OCI-LY7 (cell line): ENCODE results near the gene C5orf24. TPM values are rescaled to one million over a fixed set of nuclear protein-coding genes. Genes with fewer than 3 reads are reported as not detected.

Experiments
- BruUV-seq: library from RNA; stranded (reverse); fragments of 400-500 nt; replicated peaks from 2 replicates; lab custom pipeline; 2021; lab: Mats Ljungman, UMichigan
- CTCF ChIA-PET: fragments of 300-600 bp; sonication (Branson Sonifier 250); formaldehyde crosslinking; loops from one replicate; lab custom pipeline; 2022; ENCODE audit warnings: antibody characterized with exemption; ENCODE audit not compliant: unreplicated experiment; lab: Charles Lee
- POLR2A ChIA-PET: fragments of 300-600 bp; sonication (Branson Sonifier 250); formaldehyde crosslinking; loops from one replicate; lab custom pipeline; 2022; ENCODE audit warnings: antibody characterized with exemption; lab: Charles Lee
- DNase-seq: peaks from one replicate; pipeline ENCODE4 v3.0.0-alpha.2; 2015; ENCODE audit warnings: low spot score
- H2AFZ ChIP-seq: fragments of 200-600 bp; sonication (generic), shearing (Covaris generic); 2 replicates; pipeline ENCODE4 v1.6.1; 2014; ENCODE audit warnings: mild to moderate bottlenecking, antibody characterized with exemption, low read length, moderate library complexity
- H3K27ac ChIP-seq: fragments of 200-600 bp; sonication (generic); 2 replicates; pipeline ENCODE4 v1.5.1; 2014; ENCODE audit warnings: mixed run types, low read depth, mild to moderate bottlenecking, moderate library complexity, low read length, inconsistent platforms; ENCODE audit not compliant: poor library complexity, severe bottlenecking
- H3K36me3 ChIP-seq: fragments of 200-600 bp; sonication (generic); 2 replicates; pipeline ENCODE4 v1.6.1; 2014; ENCODE audit warnings: mild to moderate bottlenecking, antibody characterized with exemption, low read length, moderate library complexity, mixed read lengths; ENCODE audit not compliant: insufficient read depth
- H3K4me1 ChIP-seq: fragments of 200-600 bp; sonication (generic); 2 replicates; pipeline ENCODE4 v1.5.1; 2014; ENCODE audit warnings: mild to moderate bottlenecking, low read length; ENCODE audit not compliant: insufficient read depth, poor library complexity, severe bottlenecking
- H3K4me2 ChIP-seq: fragments of 200-600 bp; sonication (generic); 2 replicates; pipeline ENCODE4 v1.6.1; 2014; ENCODE audit warnings: mild to moderate bottlenecking, low read length
- H3K4me3 ChIP-seq: fragments of 200-600 bp; sonication (generic); 2 replicates; pipeline ENCODE4 v1.5.1; 2014; ENCODE audit warnings: mild to moderate bottlenecking, low read depth, low read length; ENCODE audit not compliant: poor library complexity, severe bottlenecking
- H3K79me2 ChIP-seq: fragments of 200-600 bp; sonication (generic); 2 replicates; pipeline ENCODE4 v1.6.1; 2016; ENCODE audit warnings: low read depth, mild to moderate bottlenecking, low read length, moderate library complexity, mixed read lengths; ENCODE audit not compliant: insufficient read depth
- H3K9me2 ChIP-seq: fragments of 200-600 bp; sonication (generic); 2 replicates; pipeline ENCODE4 v1.6.1; 2016; ENCODE audit warnings: mild to moderate bottlenecking, low read length, mixed read lengths; ENCODE audit not compliant: insufficient read depth
- H3K9me3 ChIP-seq: fragments of 200-600 bp; sonication (generic); 2 replicates; pipeline ENCODE4 v1.6.1; 2014; ENCODE audit warnings: mild to moderate bottlenecking, mixed run types, low read length, mixed read lengths
- H4K20me1 ChIP-seq: fragments of 200-600 bp; sonication (generic); 2 replicates; pipeline ENCODE4 v1.6.1; 2014; ENCODE audit warnings: mild to moderate bottlenecking, antibody characterized with exemption, low read length, moderate library complexity, mixed read lengths; ENCODE audit not compliant: insufficient read depth
- EZH2phosphoT487 ChIP-seq: fragments of 200-600 bp; sonication (generic); IDR thresholded peaks from 2 replicates; pipeline ENCODE4 v1.6.1; 2018; ENCODE audit warnings: low read depth, borderline replicate concordance, mild to moderate bottlenecking, mixed run types, antibody characterized with exemption, low read length, moderate library complexity, mixed read lengths
- intact Hi-C: fragments of 100-400 bp; cut with micrococcal nuclease; formaldehyde crosslinking; loops from one replicate; pipeline ENCODE4 v1.10.0; 2022; ENCODE audit not compliant: unreplicated experiment
- total RNA-seq, 2 experiments: library from RNA; depleted of rRNA in 1 of 2; stranded (reverse); fragments of >200 nt in 1 of 2; shearing (Covaris generic) in 1 of 2; gene quantifications; 2 replicates each; pipeline ENCODE4 v1.2.3, GENCODE V29; 2014 to 2022
- TF ChIP-seq, protein P1 (sequence below): fragments of 200-600 bp; sonication (generic); conservative IDR thresholded peaks from 2 replicates; pipeline ENCODE4 v1.5.1; 2014; ENCODE audit warnings: mild to moderate bottlenecking, antibody characterized with exemption, low read length, moderate library complexity, mixed read lengths

C5orf24 gene
- total RNA-seq, 2 experiments from 2014 or later = 33.8 to 36.7 TPM

DNA sequence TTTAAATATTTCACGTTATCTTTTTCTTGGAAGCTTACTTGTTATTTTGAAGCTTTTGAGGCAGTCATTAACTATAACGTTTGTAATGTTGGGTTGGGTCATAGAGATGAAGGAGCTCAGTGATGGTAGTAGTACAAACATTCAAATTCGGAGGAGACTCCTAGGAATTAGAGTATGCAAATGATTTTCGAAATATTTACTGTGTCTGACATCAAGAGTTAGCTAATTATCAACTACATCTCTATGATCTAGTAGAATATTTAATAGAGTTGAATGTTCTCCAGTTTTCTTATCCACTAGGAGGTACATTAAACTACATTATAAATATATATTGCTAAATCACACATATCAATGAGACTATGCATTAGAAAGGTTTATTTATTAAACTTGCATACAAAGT is 28.8 kb upstream of the C5orf24 start:
- no peak for TF ChIP-seq EZH2phosphoT487
- TF ChIP-seq, protein P1, sequence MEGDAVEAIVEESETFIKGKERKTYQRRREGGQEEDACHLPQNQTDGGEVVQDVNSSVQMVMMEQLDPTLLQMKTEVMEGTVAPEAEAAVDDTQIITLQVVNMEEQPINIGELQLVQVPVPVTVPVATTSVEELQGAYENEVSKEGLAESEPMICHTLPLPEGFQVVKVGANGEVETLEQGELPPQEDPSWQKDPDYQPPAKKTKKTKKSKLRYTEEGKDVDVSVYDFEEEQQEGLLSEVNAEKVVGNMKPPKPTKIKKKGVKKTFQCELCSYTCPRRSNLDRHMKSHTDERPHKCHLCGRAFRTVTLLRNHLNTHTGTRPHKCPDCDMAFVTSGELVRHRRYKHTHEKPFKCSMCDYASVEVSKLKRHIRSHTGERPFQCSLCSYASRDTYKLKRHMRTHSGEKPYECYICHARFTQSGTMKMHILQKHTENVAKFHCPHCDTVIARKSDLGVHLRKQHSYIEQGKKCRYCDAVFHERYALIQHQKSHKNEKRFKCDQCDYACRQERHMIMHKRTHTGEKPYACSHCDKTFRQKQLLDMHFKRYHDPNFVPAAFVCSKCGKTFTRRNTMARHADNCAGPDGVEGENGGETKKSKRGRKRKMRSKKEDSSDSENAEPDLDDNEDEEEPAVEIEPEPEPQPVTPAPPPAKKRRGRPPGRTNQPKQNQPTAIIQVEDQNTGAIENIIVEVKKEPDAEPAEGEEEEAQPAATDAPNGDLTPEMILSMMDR = no peak
- intact Hi-C loops = no loop called here
- BruUV-seq = TSS peak; percentile 12
- Histone ChIP-seq H3K9me2 (no peaks in the 10 kb centered on the region), H3K36me3 (peaks cover 92% of the 10 kb centered on the region), H2AFZ (no peak overlapping the region), H3K27ac (no peak overlapping the region), H3K9me3 (no peaks in the 10 kb centered on the region), H3K4me3 (no peak overlapping the region), H4K20me1 (no peaks in the 10 kb centered on the region), H3K4me1 (peaks cover 29% of the 10 kb centered on the region), H3K79me2 (peaks cover 8% of the 10 kb centered on the region; the same call in 1 of the 2 replicates), H3K4me2 (no peak overlapping the region)
- ChIA-PET POLR2A (interaction anchor here (0.6 to 1.4 kb wide), 7 partner anchors 9 to 382 kb away, joined by 3 to 5 read pairs (median 3); no protein-coding TSS in a partner anchor), CTCF (no interaction called here)
- no peak for DNase-seq

DNA sequence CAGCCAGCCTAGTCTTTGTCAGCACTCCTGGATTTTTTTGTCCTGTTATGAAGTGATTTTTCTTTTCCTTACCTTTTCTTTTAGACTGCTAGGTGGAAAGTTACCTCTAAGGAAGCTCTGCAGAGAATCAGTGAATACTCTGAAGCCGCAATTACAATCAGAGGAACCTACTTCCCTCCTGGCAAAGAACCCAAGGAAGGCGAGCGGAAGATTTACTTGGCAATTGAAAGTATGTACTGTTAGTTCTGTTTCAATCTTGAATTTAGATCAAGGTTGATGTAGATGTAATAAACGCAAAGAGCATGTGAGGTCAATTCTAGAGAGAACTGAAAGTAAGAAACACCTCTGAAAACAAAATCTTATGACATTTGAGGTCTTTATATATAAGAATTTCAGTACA is 27.0 kb upstream of the C5orf24 start:
- intact Hi-C loops = no loop called here
- POLR2A ChIA-PET = no interaction called here
- H2AFZ ChIP-seq = no peak overlapping the region
- peaks cover 91% of the 10 kb centered on the region for H3K36me3 ChIP-seq
- no peaks in the 10 kb centered on the region for H4K20me1 ChIP-seq
- no peak for DNase-seq
- no peak overlapping the region for H3K4me2 ChIP-seq
- H3K79me2 ChIP-seq = peaks cover 8% of the 10 kb centered on the region; the same call in 1 of the 2 replicates
- H3K9me3 ChIP-seq = no peaks in the 10 kb centered on the region
- CTCF ChIA-PET = no interaction called here
- peaks cover 12% of the 10 kb centered on the region for H3K4me1 ChIP-seq
- no peaks in the 10 kb centered on the region for H3K9me2 ChIP-seq
- no peak overlapping the region for H3K4me3 ChIP-seq
- H3K27ac ChIP-seq = peak overlapping the region; percentile 18
- TF ChIP-seq, protein P1 = no peak
- no peak for TF ChIP-seq EZH2phosphoT487
- no TSS peak for BruUV-seq

DNA sequence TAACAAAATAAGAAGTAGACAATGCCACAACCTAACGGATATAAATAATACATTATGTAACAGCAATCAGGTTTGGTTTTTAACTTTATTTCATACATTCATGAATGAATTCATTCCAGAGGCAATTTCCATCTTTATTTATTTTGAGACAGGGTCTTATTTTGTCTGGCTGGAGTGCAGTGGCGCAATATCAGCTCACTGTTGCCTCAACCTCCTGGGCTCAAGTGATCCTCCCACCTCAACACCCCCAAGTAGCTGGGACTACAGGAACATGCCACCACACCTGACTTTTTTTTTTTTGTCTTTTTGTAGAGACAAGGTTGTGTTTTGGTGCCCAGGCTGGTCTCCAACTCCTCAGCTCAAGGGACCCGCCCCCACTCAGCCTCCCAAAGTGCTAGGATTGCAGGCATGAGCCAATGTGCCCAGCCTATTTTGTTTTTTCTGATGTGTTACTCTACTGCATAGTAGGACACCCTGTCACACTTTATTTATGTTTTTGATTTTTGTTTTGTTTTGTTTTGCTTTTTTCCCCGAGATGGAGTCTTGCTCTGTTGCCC is 26.3 kb upstream of the C5orf24 start:
- Histone ChIP-seq H4K20me1 (no peaks in the 10 kb centered on the region), H3K9me2 (no peaks in the 10 kb centered on the region), H3K4me2 (no peak overlapping the region), H3K79me2 (peaks cover 3% of the 10 kb centered on the region; the same call in 1 of the 2 replicates), H3K9me3 (no peaks in the 10 kb centered on the region), H2AFZ (no peak overlapping the region), H3K4me3 (no peak overlapping the region), H3K27ac (peak overlapping the region; percentile 18), H3K36me3 (peaks cover 91% of the 10 kb centered on the region), H3K4me1 (peaks cover 5% of the 10 kb centered on the region)
- CTCF ChIA-PET = no interaction called here
- POLR2A ChIA-PET = no interaction called here
- TF ChIP-seq EZH2phosphoT487 = no peak
- TF ChIP-seq, protein P1 = no peak
- no TSS peak for BruUV-seq
- DNase-seq = no peak
- intact Hi-C loops = no loop called here
